GM12874 (cell line): ENCODE data around the gene MFSD8.

Source experiments
- TF ChIP-seq, protein P1 (sequence below): IDR thresholded peaks from 2 replicates; pipeline ENCODE4 v1.5.1; 2011; ENCODE audit warnings: low read depth, mild to moderate bottlenecking, control low read depth, low read length, moderate library complexity; ENCODE audit not compliant: insufficient read depth

The MFSD8 gene

DNA sequence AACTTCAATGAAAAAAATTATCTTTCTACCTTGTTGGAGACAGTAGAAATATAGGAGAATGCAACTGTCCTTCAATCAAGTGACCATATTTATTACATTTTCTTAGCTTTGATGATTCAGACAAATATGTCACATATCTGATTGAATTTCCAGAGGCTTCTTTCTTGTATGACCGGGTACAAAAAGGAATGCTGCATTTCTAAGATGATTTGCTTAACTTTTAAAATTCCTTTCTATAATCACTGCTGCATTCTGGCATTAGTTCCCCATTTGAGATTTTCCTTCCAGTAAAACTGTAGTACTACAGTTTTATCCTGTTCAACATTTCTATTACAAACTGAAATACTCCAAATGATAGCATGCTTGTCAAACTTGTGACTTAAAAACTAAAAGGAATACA lies 5.2 kb downstream of the MFSD8 start:
- TF ChIP-seq, protein P1, sequence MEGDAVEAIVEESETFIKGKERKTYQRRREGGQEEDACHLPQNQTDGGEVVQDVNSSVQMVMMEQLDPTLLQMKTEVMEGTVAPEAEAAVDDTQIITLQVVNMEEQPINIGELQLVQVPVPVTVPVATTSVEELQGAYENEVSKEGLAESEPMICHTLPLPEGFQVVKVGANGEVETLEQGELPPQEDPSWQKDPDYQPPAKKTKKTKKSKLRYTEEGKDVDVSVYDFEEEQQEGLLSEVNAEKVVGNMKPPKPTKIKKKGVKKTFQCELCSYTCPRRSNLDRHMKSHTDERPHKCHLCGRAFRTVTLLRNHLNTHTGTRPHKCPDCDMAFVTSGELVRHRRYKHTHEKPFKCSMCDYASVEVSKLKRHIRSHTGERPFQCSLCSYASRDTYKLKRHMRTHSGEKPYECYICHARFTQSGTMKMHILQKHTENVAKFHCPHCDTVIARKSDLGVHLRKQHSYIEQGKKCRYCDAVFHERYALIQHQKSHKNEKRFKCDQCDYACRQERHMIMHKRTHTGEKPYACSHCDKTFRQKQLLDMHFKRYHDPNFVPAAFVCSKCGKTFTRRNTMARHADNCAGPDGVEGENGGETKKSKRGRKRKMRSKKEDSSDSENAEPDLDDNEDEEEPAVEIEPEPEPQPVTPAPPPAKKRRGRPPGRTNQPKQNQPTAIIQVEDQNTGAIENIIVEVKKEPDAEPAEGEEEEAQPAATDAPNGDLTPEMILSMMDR = no peak

DNA sequence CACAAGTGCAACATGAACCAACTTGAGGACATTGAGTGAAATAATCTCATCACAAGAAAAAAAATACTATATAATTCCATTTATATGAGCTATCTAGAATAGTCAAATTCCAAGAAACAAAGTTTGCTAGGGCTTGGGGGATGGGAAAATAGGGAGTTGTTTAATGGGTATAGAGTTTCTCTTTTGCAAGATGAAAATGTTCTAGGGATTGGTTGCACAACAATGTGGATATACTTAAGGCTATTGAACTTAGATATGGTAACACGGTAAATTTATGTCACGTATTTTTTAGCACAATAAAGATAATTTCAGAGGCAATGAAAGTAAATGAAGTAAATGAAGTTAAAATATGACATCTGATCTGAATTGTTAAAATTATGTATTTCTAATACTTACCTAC lies 7.9 kb downstream of the MFSD8 start:
- TF ChIP-seq, protein P1 = no peak

DNA sequence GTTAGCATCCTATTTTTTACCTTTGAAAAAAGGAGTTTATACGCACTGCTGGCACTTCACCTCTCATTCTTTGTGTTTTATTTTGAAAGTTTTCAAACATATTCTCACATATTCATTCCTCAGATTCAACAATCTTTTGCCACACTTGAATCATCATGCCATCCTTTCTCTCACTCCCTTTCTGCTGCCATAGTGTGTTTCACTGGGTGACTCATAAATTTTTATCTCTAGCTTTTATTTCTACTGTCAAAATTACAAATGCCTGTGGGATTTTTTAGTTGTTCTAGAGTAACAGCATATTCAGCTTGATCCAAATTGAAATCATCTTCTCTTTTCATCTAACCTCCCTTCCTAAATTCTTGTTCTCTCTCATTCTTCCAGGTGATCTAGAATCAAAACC lies 28.0 kb downstream of the MFSD8 start:
- TF ChIP-seq, protein P1 = no peak

DNA sequence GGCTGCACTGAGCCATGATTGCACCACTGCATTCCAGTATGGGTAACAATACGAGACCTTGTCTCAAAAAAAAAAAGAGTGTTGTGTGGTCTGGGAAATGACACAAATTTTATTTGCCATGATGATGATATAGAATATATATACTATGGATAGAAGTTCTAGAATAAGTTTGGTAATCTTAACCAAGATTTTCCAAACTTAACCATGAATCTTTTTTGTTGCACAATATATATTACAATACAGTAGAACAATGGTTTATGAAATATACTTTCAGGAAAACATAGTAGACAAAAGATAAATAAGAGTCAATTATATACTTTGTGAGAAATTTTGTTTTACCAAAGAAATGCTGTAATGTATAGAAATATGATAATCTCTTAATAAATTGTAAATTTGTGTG lies 34.8 kb downstream of the MFSD8 start:
- TF ChIP-seq, protein P1 = no peak

DNA sequence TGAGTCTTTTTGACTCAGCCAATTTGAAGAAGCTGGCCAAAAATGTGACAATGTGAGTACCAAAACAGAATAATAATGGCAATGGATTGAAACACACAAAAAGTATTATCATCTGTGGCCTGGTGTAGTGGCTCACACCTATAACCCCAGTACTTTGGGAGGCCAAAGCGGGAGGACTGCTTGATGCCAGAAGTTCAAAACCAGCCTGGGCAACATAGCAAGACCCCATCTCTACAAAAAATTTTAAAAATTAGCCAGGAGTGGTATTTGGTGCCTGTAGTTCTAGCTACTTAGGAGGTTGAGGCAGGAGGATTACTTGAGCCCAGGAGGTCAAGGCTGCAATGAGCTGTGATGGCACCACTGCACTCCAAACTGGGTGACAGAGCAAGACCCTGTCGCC lies 42.7 kb downstream of the MFSD8 start:
- TF ChIP-seq, protein P1 = no peak

DNA sequence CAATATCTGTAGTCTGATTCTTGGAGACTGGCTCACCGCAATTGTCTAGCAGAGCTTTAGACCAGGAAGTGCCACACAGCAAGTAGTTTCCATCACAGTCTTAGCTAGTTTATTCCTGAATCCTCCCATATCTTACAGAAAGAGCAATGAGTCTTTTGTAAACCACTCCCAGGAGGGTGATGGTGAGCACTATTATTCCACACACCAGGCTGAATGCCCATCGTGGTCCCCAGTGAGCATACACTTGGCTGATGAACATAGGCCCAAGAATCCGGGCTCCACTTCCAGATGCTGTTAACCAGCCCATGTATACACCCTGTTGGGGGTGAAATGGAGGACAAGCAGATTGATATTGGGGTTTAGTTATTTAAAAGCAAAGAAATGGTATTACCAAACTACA lies 44.5 kb downstream of the MFSD8 start:
- TF ChIP-seq, protein P1 = no peak

DNA sequence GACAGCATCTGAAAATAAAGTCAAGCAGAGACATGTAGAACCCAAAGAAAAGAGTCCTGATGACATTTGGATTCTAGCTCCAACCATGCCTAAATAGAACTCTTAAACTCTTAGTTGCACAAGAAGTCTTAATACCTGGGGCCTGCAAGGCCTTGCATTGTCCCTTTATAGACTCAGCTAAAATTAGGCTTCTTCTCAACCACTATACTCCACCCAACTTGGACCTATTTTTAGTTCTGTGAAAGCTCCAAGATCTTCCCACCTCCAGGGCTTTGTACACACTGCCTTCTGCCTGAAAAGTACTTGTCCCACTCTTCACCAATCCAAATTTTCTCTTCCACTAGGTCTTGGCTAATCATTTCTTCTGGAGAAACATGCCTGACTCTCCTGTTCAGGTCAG lies 47.8 kb downstream of the MFSD8 start:
- TF ChIP-seq, protein P1 = no peak

DNA sequence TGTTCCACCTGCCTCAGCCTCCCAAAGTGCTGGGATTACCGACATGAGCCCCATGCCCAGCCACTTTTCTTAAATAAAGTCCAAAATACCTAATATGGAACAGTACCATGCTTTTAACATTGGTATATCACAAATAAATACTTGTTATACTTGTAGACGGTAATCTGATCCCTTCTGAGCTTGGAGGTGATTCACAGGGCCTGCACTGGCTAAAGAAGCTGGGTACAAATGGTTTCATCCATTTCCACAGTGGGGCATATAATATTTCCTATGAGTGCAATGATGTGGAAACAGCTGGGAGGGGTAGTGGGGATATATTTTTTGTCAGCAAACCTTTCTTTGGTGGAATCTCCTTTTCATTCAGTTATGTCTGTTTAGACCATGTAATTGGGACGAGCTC lies 48.5 kb downstream of the MFSD8 start:
- TF ChIP-seq, protein P1 = no peak
